ENCODE measurements around the gene DEPDC5.

DEPDC5 gene

DNA sequence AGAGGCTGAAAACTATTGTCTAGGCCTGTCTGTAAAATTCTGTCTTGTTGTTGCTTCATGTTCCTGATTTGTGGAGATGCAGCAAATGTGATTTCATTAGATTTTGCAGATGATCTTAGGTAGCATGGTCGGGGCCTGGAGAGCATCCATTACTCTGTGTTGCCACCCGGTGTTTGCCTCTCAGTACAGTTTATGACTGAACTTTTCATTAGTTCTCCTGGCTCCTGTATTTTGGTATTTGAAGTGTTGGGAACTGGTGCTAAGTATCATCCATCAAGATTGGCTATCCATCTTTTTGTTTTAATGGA, 198.2 kb downstream of the DEPDC5 start:
- Histone ChIP-seq H3K4me1 (ENCODE audit: insufficient read depth, low read length) (peaks cover 16% of the 10 kb centered on the region; the same call in 1 of the 2 replicates), H3K9ac (ENCODE audit: low read depth, low read length) (no peak overlapping the region), H2AFZ (ENCODE audit: low read depth, low read length) (no peak overlapping the region), H3K27me3 (ENCODE audit: insufficient read depth, low read length, poor library complexity) (no peaks in the 10 kb centered on the region), H3K9me3 (ENCODE audit: insufficient read depth, low read length, severe bottlenecking) (no peaks in the 10 kb centered on the region), H4K20me1 (ENCODE audit: insufficient read depth, low read length) (peaks cover 91% of the 10 kb centered on the region), H3K27ac (ENCODE audit: low read length) (no peak overlapping the region), H3K4me2 (ENCODE audit: insufficient read depth, low read length) (0 out of 2 replicates have a peak overlapping the region, but pooled peaks have one; percentile 1), H3K79me2 (ENCODE audit: insufficient read depth, low read length) (peaks cover 87% of the 10 kb centered on the region), H3K4me3 (ENCODE audit: low read depth in 1 of 2, low read length in 2 of 2) (no peak overlapping the region), H3K36me3 (ENCODE audit: insufficient read depth, low read length) (peaks cover 92% of the 10 kb centered on the region)
- ATAC-seq (ENCODE audit: insufficient read depth, low read depth) (peak; percentile 46; the same call in 1 of the 3 replicates), DNase-seq (no peak)
- no peak for TF ChIP-seq EZH2 (IDR thresholded peaks at IDR 0.05; ENCODE audit: borderline replicate concordance, low read depth, low read length, severe bottlenecking)
- TF ChIP-seq, protein P1, sequence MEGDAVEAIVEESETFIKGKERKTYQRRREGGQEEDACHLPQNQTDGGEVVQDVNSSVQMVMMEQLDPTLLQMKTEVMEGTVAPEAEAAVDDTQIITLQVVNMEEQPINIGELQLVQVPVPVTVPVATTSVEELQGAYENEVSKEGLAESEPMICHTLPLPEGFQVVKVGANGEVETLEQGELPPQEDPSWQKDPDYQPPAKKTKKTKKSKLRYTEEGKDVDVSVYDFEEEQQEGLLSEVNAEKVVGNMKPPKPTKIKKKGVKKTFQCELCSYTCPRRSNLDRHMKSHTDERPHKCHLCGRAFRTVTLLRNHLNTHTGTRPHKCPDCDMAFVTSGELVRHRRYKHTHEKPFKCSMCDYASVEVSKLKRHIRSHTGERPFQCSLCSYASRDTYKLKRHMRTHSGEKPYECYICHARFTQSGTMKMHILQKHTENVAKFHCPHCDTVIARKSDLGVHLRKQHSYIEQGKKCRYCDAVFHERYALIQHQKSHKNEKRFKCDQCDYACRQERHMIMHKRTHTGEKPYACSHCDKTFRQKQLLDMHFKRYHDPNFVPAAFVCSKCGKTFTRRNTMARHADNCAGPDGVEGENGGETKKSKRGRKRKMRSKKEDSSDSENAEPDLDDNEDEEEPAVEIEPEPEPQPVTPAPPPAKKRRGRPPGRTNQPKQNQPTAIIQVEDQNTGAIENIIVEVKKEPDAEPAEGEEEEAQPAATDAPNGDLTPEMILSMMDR (IDR thresholded peaks at IDR 0.05; ENCODE audit: borderline replicate concordance, extremely low read depth, low read length, poor library complexity, severe bottlenecking): peak; percentile 25

DNA sequence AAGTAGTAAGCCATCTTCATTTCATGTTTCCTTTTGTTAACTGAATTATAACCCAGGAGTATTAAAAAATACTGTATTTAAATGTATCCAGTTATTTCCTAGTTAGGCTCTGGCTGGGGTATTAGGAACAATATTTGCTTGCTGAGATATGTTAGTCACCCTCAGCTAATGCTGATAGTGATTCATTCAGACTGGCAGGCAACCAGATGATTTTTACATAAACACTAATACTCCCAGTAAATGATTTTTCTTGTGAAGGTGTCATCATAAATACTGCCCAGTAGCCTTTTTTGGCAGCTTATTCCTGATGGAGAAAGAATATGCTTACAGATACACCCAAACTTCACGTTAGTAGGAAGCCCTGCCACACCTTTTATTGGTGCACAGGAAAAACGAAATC, 198.7 kb downstream of the DEPDC5 start:
- no peak for DNase-seq
- Histone ChIP-seq H3K9me3 (ENCODE audit: insufficient read depth, low read length, severe bottlenecking) (no peaks in the 10 kb centered on the region), H3K4me2 (ENCODE audit: insufficient read depth, low read length) (no peak overlapping the region), H3K79me2 (ENCODE audit: insufficient read depth, low read length) (peaks cover 82% of the 10 kb centered on the region), H2AFZ (ENCODE audit: low read depth, low read length) (no peak overlapping the region), H4K20me1 (ENCODE audit: insufficient read depth, low read length) (peaks cover 89% of the 10 kb centered on the region), H3K4me1 (ENCODE audit: insufficient read depth, low read length) (peaks cover 12% of the 10 kb centered on the region; the same call in 1 of the 2 replicates), H3K27me3 (ENCODE audit: insufficient read depth, low read length, poor library complexity) (no peaks in the 10 kb centered on the region), H3K36me3 (ENCODE audit: insufficient read depth, low read length) (peaks cover 92% of the 10 kb centered on the region), H3K9ac (ENCODE audit: low read depth, low read length) (no peak overlapping the region), H3K27ac (ENCODE audit: low read length) (no peak overlapping the region), H3K4me3 (ENCODE audit: low read depth in 1 of 2, low read length in 2 of 2) (no peak overlapping the region)
- TF ChIP-seq EZH2 (IDR thresholded peaks at IDR 0.05; ENCODE audit: borderline replicate concordance, low read depth, low read length, severe bottlenecking): no peak
- TF ChIP-seq, protein P1 (IDR thresholded peaks at IDR 0.05; ENCODE audit: borderline replicate concordance, extremely low read depth, low read length, poor library complexity, severe bottlenecking): no peak
- ATAC-seq (ENCODE audit: insufficient read depth, low read depth): no peak

GRCh38 chr22:31953261-31953660, 199.4 kb downstream of the DEPDC5 start:
- Histone ChIP-seq H2AFZ (ENCODE audit: low read depth, low read length) (no peak overlapping the region), H3K36me3 (ENCODE audit: insufficient read depth, low read length) (peaks cover 91% of the 10 kb centered on the region), H3K4me3 (ENCODE audit: low read depth in 1 of 2, low read length in 2 of 2) (no peak overlapping the region), H3K79me2 (ENCODE audit: insufficient read depth, low read length) (peaks cover 75% of the 10 kb centered on the region), H3K27me3 (ENCODE audit: insufficient read depth, low read length, poor library complexity) (no peaks in the 10 kb centered on the region), H3K4me1 (ENCODE audit: insufficient read depth, low read length) (0 out of 2 replicates have a peak, but pooled peaks cover 8% of the 10 kb centered on the region), H3K9ac (ENCODE audit: low read depth, low read length) (no peak overlapping the region), H3K27ac (ENCODE audit: low read length) (no peak overlapping the region), H3K9me3 (ENCODE audit: insufficient read depth, low read length, severe bottlenecking) (no peaks in the 10 kb centered on the region), H3K4me2 (ENCODE audit: insufficient read depth, low read length) (no peak overlapping the region), H4K20me1 (ENCODE audit: insufficient read depth, low read length) (peaks cover 88% of the 10 kb centered on the region)
- no peak for DNase-seq
- TF ChIP-seq, protein P1 (IDR thresholded peaks at IDR 0.05; ENCODE audit: borderline replicate concordance, extremely low read depth, low read length, poor library complexity, severe bottlenecking): no peak
- no peak for TF ChIP-seq EZH2 (IDR thresholded peaks at IDR 0.05; ENCODE audit: borderline replicate concordance, low read depth, low read length, severe bottlenecking)
- ATAC-seq (ENCODE audit: insufficient read depth, low read depth): no peak

Data from DND-41 (cell line).